Measurements from ENCODE around the gene RANBP17. TPM values are rescaled to one million over a fixed set of nuclear protein-coding genes. Genes with fewer than 3 reads are reported as not detected.
A peak's percentile ranks its signal among the peaks of the same experiment; 100 is the strongest.

The RANBP17 gene
- total and polyA plus RNA-seq, 2 of the 4 experiments (the other 2 are of a cell fraction): 8.2 to 29.0 TPM

DNA sequence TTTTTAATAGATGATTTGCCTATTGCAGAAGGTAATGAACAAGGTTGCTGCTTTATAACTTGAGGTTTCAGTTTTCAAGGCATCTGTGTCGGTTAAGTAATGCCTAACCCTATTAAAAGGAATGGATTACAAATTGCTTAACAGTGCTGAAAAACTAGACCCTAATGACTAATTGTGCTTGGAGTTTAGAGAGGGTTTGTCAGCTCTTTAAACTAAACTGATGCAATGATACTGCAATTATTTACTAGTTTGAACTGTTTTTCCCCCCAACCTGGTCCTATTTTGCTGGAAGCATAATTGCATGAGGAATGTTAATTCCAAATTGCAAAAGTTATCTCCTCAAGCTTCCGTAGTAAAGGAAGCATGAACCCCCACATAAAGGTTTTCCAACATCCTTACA, 407.9 kb downstream of the RANBP17 start:
- Histone ChIP-seq H3K4ac (ENCODE audit: low read depth, low read length) (no peak overlapping the region; the same call in 1 of the 2 replicates), H4K91ac (ENCODE audit: insufficient read depth, low read depth, low read length) (peak overlapping the region; percentile 39; the same call in 1 of the 2 replicates), H2BK120ac (ENCODE audit: low read depth, low read length) (peak overlapping the region; percentile 71), H2BK15ac (ENCODE audit: low read depth, low read length) (no peak overlapping the region), H3K9ac (ENCODE audit: low read depth, low read length) (no peak overlapping the region), H3K4me1 (ENCODE audit: control insufficient read depth, insufficient read depth, low read length) (peaks cover 5% of the 10 kb centered on the region; the same call in 1 of the 2 replicates), H3K4me3 (ENCODE audit: insufficient read depth, low read depth, low read length) (no peak overlapping the region), H3K56ac (ENCODE audit: extremely low read depth, insufficient read depth, low read length) (no peak overlapping the region; the same call in 1 of the 2 replicates), H3K79me1 (ENCODE audit: low read depth in 1 of 2, low read length in 2 of 2) (no peaks in the 10 kb centered on the region), H4K5ac (ENCODE audit: low read depth, low read length) (no peak overlapping the region), H3K4me2 (ENCODE audit: low read depth, low read length) (peak overlapping the region; percentile 13; the same call in 1 of the 2 replicates), H3K23ac (ENCODE audit: low read depth, low read length) (no peak overlapping the region), H3K9me1 (ENCODE audit: insufficient read depth, low read length) (no peaks in the 10 kb centered on the region), H3K27me3 (ENCODE audit: control insufficient read depth, insufficient read depth, low read length) (no peaks in the 10 kb centered on the region), H2BK5ac (ENCODE audit: low read depth, low read length, poor library complexity, severe bottlenecking) (peak overlapping the region; percentile 87), H3K14ac (replicated peaks; ENCODE audit: low read depth, low read length) (no peak overlapping the region; the same call in 1 of the 2 replicates), H2BK20ac (ENCODE audit: low read depth, low read length) (peak overlapping the region; percentile 78), H4K20me1 (ENCODE audit: insufficient read depth, low read length) (no peaks in the 10 kb centered on the region), H3K18ac (ENCODE audit: low read depth, low read length) (peak overlapping the region; percentile 16; the same call in 1 of the 2 replicates), H2AK9ac (replicated peaks; ENCODE audit: low read depth, low read length, poor library complexity) (no peak overlapping the region), H4K8ac (ENCODE audit: low read depth in 2 of 2, low read length in 2 of 2) (no peak overlapping the region; a peak in 2 of 4 replicates), H2AFZ (replicated peaks; ENCODE audit: low read length, poor library complexity) (no peak overlapping the region), H3K27ac (ENCODE audit: insufficient read depth, low read length) (no peak overlapping the region), H3K36me3 (ENCODE audit: control insufficient read depth, insufficient read depth, low read length) (peaks cover 2% of the 10 kb centered on the region; the same call in 1 of the 2 replicates), H2AK5ac (ENCODE audit: low read depth, low read length) (no peak overlapping the region), H3K9me3 (ENCODE audit: control insufficient read depth, insufficient read depth, low read length) (no peaks in the 10 kb centered on the region)
- BruUV-seq (replicated peaks): no TSS peak
- ATAC-seq (ENCODE audit: low read depth): peak; percentile 55
- DNase-seq: peak; percentile 72
- in situ Hi-C loops (cut with MboI; ENCODE audit: low sequenced_read_pairs) (no loop called here), intact Hi-C loops (cut with micrococcal nuclease) (loop anchor here (2.0 to 5.0 kb wide), 3 partner anchors 37 to 67 kb away; no protein-coding TSS in a partner anchor), dilution Hi-C loops (cut with HindIII; ENCODE audit: low sequenced_read_pairs, unreplicated experiment) (no loop called here)
- CTCF ChIA-PET: interaction anchor here (1.3 kb wide), 1 partner anchor 73 kb away, joined by 4 read pairs; no protein-coding TSS in a partner anchor
- POLR2A ChIA-PET (ENCODE audit: unreplicated experiment): no interaction called here
- TF ChIP-seq MAZ (IDR thresholded peaks at IDR 0.05; ENCODE audit: borderline replicate concordance, low read depth, low read length) (no peak), POLR2A (IDR thresholded peaks at IDR 0.05; ENCODE audit: low read depth, low read length) (no peak), SMC3 (IDR thresholded peaks at IDR 0.05; ENCODE audit: low read depth, low read length) (no peak), CEBPB (IDR thresholded peaks at IDR 0.05; ENCODE audit: low read depth, low read length) (peak; percentile 94), MAFK (IDR thresholded peaks at IDR 0.05; ENCODE audit: low read depth, low read length) (peak; percentile 29; the same call in 1 of the 2 replicates), BHLHE40 (IDR thresholded peaks at IDR 0.05; ENCODE audit: low read depth, low read length) (no peak), CTCF (conservative IDR thresholded peaks at IDR 0.05; ENCODE audit: low read depth, low read length) (no peak), RCOR1 (IDR thresholded peaks at IDR 0.05; ENCODE audit: insufficient replicate concordance, low read length) (no peak), FOS (IDR thresholded peaks at IDR 0.05; ENCODE audit: low read depth, low read length) (no peak), NFE2L2 (IDR thresholded peaks at IDR 0.05; ENCODE audit: low read depth, low read length) (0 out of 2 replicates have a peak, but pooled peaks have one; percentile 1), RFX5 (IDR thresholded peaks at IDR 0.05; ENCODE audit: low read depth, low read length) (no peak), RAD21 (IDR thresholded peaks at IDR 0.05; ENCODE audit: low read length) (no peak), MXI1 (IDR thresholded peaks at IDR 0.05; ENCODE audit: borderline replicate concordance, low read depth, low read length) (no peak), CHD1 (IDR thresholded peaks at IDR 0.05; ENCODE audit: low read depth, low read length) (no peak)
- TF ChIP-seq, protein P1, sequence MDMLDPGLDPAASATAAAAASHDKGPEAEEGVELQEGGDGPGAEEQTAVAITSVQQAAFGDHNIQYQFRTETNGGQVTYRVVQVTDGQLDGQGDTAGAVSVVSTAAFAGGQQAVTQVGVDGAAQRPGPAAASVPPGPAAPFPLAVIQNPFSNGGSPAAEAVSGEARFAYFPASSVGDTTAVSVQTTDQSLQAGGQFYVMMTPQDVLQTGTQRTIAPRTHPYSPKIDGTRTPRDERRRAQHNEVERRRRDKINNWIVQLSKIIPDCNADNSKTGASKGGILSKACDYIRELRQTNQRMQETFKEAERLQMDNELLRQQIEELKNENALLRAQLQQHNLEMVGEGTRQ (IDR thresholded peaks at IDR 0.05; ENCODE audit: low read depth, low read length): no peak
- TF ChIP-seq, protein P2, sequence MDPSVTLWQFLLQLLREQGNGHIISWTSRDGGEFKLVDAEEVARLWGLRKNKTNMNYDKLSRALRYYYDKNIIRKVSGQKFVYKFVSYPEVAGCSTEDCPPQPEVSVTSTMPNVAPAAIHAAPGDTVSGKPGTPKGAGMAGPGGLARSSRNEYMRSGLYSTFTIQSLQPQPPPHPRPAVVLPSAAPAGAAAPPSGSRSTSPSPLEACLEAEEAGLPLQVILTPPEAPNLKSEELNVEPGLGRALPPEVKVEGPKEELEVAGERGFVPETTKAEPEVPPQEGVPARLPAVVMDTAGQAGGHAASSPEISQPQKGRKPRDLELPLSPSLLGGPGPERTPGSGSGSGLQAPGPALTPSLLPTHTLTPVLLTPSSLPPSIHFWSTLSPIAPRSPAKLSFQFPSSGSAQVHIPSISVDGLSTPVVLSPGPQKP (IDR thresholded peaks at IDR 0.05; ENCODE audit: borderline replicate concordance, low read depth, low read length): no peak
- WGBS, 2 experiments (ENCODE audit: extremely low coverage in 2 of 2, insufficient read length in 1 of 2): no CpG with 5 or more reads among the region's 2 CpGs

Measured in IMR-90 (cell line).